Measurements from ENCODE around the gene PPP4R3A.
"Not testable (repeated sequence)": the region's sequence is repeated elsewhere in the genome, so short reads cannot be mapped to it uniquely, and the experiment has no call there.

The PPP4R3A gene

GRCh38 chr14:91429385-91429784 lies 80.7 kb downstream of the PPP4R3A start:
- no peak for DNase-seq

GRCh38 chr14:91428931-91429330 lies 81.2 kb downstream of the PPP4R3A start:
- DNase-seq: not testable (repeated sequence)

DNA sequence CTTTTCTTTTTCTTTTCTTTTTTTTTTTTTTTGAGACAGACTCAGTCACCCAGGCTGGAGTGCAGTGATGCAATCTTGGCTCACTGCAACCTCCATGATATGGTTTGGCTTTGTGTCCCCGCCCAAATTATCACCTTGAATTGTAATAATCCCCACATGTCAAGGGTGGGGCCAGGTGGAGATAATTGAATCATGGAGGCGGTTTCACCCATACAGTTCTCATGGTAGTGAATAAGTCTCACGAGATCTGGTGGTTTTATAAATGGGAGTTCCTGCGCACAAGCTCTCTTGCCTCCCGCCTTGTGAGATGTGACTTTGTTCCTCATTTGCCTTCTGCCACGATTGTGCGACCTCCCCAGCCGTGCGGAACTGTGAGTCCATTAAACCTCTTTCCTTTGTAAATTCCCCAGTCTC lies 84.6 kb downstream of the PPP4R3A start:
- not testable (repeated sequence) for DNase-seq

DNA sequence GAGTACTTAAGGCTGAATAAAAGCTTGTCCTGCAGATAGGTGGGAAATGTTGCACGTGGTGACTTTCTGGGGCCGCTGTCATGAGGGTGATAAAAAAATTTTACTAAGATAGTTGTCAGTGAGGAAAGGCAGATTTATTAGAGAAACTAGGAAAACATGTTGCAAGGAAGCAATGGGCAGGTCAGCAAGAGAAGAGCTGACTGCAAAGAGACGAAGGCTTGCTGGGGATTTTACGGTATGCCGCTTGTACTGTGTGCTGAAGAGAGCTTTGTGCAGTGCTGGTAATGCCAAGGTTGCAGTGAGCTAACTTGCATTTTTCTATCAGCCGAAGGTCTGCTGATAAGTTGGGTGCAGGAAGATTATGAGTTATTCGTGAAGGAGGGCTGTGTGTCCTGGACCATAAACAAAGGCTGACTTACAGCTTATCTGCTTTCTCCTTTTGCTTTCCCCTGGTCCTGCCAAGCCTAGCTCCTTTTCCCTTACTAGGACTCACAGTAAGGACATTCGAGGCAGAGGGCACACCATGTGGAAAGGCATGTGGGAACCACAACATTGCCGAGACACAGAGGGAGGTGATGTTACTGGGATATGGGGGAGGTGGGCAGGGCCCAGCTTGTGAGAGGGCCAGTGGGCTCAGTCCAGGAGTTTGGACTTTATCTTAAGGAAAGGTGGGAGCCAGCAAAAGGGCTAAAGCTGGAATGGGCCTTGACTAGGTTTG lies 85.1 kb downstream of the PPP4R3A start:
- DNase-seq: no peak

DNA sequence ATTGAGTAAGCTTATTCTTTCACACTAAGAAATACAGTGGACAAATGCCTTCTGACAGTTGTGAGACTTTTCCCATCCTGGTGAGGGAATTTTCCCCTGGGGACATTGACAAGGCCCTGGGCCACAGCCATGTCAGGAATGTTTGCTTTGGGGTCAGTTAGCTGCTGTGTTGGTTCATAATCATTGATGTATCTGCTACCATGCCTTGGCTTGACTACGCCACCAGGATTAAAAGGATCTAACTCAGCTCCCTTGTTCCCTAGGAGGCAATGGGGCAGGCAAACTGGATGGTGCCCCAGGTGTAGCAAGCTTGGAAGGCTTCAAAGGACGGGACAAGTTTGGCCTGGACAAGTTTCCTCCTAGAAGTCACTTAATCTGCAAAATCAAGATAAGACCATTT lies 89.4 kb downstream of the PPP4R3A start:
- DNase-seq: no peak

DNA sequence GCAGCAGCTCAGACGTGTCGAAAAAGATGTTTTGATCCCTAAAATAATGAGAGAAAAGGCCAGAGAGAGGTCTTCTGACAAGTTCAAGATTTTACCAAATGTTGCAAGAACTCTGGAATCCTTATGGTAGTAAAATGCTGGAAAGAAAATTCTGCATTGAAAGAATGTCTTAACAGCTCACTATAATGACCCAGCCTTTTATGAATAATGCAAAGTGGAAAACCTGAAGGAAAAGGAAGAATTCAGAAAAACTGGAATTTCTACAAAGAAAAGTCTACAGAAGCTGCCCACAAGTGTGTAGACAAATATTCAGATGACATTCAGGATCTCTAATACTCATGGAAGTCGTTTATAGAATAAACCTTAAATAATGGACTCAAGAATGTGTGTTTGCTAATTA lies 90.7 kb downstream of the PPP4R3A start:
- no peak for DNase-seq

DNA sequence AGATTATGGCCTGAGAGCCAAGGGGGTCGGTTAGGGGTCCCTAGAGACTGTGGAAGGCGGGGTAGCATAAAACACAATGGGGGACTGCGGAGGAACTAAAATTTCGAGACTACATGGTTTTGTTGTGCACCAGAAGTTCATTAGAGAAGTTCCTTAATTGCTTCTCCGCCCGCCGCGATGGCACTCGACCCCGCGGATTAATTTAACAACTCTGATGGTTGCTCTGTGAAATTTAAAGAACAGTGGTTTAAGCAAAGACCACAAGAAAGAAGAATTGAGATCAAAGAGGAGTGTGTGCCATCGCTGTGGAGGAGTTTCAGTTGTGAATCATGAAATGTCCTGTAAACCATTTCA lies 91.1 kb downstream of the PPP4R3A start:
- DNase-seq: no peak

GRCh38 chr14:91418387-91419043 lies 91.6 kb downstream of the PPP4R3A start:
- peak; percentile 80 for DNase-seq

GRCh38 chr14:91417983-91418386 lies 92.1 kb downstream of the PPP4R3A start:
- DNase-seq: peak; percentile 65

DNA sequence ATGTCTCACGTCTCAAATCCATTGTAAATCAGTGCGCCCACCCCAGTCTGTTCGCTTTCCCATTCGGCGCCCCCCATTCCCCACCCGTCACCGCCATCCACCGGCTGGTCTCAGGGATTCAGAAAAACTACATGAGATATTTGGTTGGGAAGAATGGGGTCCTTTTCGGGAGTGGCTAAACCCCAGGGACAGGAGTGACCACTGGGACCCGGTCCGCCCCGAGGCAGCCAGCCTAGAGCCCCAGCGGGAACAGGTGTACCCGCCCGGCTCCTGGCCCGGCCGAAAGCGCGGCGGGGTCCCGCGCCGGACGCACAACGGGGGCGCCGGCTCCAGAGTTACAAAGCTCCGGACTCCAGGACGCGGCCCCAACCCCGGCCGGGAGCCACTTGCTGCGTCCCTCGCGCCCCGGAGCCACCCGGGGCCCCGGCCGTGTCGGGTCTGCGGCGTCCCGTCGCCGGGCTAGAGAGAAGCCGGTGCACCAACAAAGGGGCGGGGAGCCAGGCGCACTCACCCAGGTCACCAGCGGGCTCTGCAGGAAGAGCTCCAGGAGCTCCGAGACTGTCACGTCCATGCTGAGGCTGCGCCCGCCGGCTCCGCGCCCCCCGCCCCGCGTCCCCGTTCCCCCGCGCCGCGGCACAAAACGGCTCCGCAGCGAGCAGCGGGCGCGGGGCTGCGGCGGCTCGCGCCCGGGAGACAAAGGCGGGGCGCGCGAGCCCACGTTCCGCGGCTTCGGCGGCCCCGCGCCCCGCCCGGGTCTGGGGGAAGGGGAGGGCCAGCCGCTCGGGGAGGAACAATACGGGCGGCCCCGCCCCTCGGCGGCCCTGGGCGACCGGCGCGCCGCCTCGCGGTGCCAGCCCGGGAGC lies 92.8 kb downstream of the PPP4R3A start, which contains the start of gene CCDC88C:
CCDC88C (minus strand) TSS at position 701 of the 863 bp plus-strand sequence; CDS start at position 571, 130 bp downstream.
- DNase-seq: peak; percentile 78

- DNase-seq: no peak
These were observed 93.4 kb downstream of the PPP4R3A start for GRCh38 chr14:91416744-91417119.

DNA sequence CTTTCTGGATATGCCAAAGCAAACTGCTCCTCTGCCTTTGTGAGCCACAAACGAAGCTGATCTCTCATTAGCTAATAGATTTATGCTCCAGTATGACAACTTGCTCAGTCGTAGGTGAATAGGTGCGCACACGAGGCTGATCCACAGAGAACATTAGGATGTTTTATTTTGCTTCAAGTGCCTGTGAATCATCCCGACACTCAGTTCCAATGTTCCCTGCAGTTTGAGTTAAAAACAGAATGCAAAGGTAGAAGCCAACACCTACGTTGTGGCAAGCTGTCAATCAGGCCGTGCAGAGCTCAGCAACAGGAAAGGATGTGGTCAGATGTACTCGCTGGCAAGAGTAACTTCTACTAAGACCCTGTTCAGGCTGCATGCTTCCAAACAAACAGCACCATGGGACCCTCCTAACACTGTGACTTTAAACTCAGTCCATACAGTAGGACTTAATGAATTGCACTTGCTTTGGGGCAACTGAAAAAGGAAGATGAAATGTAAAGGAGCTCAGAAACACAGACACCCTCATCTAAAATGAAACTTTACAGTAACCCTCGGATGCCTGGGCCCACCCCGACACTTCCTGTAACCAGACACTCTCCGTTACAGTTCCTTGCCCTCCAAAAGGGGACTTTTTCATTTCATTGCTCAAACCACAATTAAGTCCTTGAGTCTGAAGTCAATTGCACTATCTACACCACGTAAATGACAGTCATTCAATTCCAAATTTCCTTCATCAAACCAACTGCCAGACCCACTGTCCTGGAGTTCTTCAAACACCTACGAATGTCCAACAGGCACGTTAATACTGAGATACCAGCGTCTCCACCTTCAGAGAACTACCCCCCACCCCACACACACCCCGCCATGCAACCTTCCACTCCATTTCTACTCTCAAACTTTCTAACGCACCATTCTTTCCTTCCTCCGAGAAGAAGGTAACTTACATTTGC lies 94.0 kb downstream of the PPP4R3A start:
- peak; percentile 45 for DNase-seq

DNA sequence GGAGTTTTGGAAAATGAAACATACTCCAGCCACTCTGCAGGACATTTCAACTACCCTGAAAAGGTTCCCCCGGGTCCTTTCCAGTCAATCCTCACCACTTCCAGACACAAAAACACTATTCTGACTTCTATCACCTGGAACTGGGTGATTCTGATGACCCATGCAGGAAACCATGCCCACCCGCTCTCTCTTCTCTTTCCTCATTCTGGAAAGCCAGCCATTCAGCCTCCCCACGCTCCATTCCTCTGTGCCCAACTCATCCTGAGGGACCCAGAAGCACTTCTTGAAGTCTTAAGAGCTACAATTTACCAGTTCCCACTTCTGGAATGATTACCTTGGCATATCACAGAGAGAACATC lies 95.7 kb downstream of the PPP4R3A start:
- no peak for DNase-seq

DNA sequence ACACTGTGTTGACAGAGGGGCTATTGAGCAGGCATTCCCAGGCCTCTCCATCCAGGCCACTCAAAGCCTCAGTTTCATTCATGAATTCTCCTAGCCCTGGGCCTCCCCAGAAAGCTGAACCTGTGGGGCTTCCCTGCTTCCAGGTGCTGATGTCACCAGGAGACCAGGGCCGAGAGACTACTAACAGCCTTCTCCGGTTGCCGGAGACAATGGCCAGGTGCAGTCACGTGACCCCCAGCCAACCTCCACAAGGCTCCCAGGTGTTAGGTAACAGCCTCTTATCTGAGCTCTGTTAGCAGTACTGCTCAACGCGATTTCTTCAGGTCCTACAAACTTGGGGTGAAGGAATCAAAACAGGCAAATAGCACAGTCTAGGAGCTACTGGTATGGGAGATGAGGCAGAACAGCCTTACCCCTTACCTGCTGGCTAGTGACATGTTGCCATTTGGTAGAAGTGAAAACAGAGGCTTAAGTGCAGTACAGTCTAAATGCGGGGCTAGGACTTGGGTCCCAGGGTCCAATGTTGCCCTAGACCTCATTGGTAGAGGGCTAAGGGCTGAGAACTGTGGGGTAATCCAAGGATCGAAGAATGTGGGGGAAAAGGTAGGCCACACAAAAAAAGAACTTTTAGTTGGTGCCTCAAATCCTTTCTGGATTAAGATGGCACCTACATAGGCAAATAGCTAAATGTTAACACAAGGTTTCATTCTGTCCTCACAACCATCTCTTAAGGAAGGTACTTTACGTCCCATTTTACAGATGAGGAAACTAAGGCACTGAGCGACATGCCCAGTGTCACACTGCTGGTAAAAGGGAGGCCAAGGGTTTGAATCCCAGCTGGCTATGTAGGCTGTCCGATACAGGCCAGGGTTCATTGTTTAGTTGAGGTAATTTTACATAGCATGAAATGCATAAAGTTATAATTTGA lies 96.3 kb downstream of the PPP4R3A start:
- no peak for DNase-seq

- no peak for DNase-seq
These were observed 97.2 kb downstream of the PPP4R3A start for GRCh38 chr14:91412939-91413338.

DNA sequence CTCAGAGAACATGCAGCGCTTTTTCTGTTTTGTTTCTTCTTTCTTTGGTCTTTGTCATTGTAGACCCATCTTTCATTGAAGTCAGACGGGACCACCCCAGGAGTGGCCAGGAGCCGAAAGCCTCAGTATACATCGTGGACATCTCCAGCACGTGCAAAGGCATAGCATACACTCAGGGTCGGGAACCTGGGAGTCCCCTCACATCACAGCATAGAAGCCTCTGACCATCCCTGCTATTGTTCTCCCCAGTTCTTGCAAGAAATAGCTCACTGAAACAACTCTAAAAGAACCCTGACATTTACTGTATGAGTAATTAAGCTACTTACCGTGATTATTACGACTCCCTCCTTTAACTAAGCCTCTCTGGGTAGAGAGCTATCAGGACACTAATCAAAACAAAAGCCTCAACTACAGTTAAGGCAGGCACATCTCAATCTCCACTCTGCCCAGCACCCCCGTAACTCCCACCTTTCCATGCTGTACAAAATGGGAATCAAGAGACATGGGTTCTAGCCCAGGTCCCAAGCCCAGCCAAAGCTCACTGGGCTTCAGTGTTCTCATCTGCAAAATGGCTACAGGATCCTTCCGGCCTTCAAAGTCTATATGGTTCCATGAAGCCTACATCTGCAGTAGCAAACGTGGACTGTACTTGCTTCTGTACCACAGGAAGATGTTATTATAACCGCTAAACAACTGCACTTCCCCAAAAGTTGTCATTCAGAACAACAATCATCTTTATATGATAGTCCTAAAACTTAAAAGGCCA lies 99.2 kb downstream of the PPP4R3A start:
- no peak for DNase-seq

- no peak for DNase-seq
These were observed 100.0 kb downstream of the PPP4R3A start for GRCh38 chr14:91409928-91410718.

DNA sequence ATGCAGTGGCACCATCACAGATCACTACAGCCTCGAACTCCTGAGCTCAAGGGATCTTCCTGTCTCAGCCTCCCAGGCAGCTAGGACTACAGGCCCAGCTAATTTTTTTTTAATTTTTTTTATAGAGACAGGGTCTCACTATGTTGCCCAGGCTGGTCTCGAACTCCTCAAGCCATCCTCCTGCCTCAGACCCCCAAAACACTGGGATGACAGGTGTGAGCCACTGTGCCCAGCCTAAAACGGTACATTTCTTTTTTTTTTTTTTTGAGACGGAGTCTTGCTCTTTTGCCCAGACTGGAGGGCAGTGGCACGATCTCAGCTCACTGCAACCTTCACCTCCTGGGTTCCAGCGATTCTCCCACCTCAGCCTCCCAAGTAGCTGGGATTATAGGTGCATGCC lies 100.9 kb downstream of the PPP4R3A start:
- DNase-seq: not testable (repeated sequence)
